ENCODE data around the gene CAPN5.

DNA sequence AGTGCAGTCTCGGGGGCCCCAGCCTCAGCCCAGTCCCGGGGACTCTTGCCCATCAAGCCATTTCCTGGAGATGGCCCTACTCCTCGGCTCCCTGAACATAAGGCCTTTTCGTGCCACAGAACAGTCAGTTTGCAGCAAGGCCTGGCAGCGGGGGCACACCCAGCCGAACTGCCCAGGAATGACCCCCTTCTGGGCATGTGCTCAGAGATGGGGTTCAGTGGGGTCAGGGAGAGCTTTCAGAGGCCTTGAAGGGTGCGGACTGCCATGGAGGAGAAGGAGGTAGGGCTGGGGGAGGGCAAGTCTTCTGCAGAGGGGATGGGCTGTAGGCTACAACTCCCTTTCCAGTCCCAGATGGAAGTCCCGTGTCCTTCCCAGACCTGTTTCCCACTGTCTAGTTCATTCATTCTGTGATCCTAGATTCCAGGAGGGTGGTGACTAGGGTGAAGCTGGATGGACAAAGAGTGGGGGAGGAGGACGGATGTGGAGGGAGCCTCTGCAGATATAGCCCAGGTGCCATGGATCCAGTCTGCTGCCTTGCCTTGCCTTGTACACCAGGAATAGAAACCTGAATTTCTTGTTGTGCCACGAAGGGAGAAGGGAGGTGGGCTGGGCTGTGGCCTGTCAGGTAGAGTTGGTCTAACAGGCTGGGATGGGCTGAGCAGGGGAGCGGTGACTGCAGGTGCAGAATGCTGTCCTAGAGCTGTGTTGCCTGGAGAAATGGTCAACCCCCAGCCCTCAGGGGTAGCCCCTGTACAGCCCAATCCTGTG is 21.6 kb downstream of the CAPN5 start:
- TF ChIP-seq, protein P1, sequence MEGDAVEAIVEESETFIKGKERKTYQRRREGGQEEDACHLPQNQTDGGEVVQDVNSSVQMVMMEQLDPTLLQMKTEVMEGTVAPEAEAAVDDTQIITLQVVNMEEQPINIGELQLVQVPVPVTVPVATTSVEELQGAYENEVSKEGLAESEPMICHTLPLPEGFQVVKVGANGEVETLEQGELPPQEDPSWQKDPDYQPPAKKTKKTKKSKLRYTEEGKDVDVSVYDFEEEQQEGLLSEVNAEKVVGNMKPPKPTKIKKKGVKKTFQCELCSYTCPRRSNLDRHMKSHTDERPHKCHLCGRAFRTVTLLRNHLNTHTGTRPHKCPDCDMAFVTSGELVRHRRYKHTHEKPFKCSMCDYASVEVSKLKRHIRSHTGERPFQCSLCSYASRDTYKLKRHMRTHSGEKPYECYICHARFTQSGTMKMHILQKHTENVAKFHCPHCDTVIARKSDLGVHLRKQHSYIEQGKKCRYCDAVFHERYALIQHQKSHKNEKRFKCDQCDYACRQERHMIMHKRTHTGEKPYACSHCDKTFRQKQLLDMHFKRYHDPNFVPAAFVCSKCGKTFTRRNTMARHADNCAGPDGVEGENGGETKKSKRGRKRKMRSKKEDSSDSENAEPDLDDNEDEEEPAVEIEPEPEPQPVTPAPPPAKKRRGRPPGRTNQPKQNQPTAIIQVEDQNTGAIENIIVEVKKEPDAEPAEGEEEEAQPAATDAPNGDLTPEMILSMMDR (IDR thresholded peaks at IDR 0.05): no peak
- TF ChIP-seq ZFX (IDR thresholded peaks at IDR 0.05; ENCODE audit: borderline replicate concordance): no peak
